ENCODE measurements around the gene MX2.
"Not testable (repeated sequence)": the region's sequence is repeated elsewhere in the genome, so short reads cannot be mapped to it uniquely, and the experiment has no call there.

MX2 gene

GRCh38 chr21:41418393-41418792, 56.6 kb downstream of the MX2 start:
- no peak for DNase-seq (ENCODE audit: low spot score)

DNA sequence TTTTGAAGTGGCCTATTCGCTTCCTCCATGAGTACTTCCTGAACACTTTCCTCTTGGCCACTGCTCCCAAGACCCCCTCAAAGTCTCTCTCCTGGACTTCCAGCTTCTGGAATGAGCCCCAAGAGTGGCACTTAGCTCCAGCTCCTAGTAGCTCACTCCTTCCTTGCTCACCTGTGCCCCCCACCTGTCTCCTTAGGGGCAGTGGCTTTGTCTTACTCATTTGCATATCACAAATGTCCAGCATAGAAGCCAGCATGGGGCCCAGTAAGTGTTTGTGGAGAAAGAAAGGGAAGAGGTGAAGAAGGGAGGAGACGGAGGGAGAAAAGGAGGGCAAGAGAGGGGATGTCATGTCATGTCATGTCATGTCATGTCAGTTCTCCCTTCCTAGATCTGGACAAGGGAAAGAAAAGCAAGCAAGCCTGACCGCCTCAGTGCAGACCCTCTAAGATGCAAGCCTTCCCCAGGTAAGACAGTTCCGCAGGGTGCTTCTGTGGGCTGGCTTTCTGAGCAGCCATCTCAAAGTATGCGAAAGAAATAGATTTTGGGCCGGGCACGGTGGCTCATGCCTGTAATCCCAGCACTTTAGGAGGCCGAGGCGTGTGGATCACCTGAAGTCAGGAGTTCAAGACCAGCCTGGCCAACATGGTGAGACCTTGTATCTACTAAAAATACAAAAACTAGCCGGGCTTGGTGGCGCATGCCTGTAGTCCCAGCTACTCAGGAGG, 57.3 kb downstream of the MX2 start:
- no peak for DNase-seq (ENCODE audit: low spot score)

GRCh38 chr21:41419921-41420862, 58.4 kb downstream of the MX2 start:
- peak; percentile 87 for DNase-seq (ENCODE audit: low spot score)

- not testable (repeated sequence) for DNase-seq (ENCODE audit: low spot score)
Observed at GRCh38 chr21:41420998-41421397, 59.2 kb downstream of the MX2 start.

- no peak for DNase-seq (ENCODE audit: low spot score)
Observed at GRCh38 chr21:41422546-41423304, 60.9 kb downstream of the MX2 start.

- not testable (repeated sequence) for DNase-seq (ENCODE audit: low spot score)
Observed at GRCh38 chr21:41423305-41423636, 61.4 kb downstream of the MX2 start.

DNA sequence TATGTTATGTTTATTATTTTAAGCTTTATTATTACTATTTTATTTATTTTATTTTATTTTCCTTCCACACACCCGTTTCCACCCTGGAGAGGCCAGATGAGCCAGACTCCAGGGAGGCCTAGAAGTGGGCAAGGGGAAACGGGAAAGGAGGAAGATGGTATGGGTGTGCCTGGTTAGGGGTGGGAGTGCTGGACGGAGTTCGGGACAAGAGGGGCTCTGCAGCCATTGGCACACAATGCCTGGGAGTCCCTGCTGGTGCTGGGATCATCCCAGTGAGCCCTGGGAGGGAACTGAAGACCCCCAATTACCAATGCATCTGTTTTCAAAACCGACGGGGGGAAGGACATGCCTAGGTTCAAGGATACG, 63.7 kb downstream of the MX2 start:
- no peak for DNase-seq (ENCODE audit: low spot score)

- DNase-seq (ENCODE audit: low spot score), result peak; percentile 26
Observed at GRCh38 chr21:41425954-41426675, 64.3 kb downstream of the MX2 start, which contains the start of gene MX1. Gene MX1 (plus strand): TSS chr21:41426239. CDS start chr21:41432071, 5,832 bp downstream.

DNA sequence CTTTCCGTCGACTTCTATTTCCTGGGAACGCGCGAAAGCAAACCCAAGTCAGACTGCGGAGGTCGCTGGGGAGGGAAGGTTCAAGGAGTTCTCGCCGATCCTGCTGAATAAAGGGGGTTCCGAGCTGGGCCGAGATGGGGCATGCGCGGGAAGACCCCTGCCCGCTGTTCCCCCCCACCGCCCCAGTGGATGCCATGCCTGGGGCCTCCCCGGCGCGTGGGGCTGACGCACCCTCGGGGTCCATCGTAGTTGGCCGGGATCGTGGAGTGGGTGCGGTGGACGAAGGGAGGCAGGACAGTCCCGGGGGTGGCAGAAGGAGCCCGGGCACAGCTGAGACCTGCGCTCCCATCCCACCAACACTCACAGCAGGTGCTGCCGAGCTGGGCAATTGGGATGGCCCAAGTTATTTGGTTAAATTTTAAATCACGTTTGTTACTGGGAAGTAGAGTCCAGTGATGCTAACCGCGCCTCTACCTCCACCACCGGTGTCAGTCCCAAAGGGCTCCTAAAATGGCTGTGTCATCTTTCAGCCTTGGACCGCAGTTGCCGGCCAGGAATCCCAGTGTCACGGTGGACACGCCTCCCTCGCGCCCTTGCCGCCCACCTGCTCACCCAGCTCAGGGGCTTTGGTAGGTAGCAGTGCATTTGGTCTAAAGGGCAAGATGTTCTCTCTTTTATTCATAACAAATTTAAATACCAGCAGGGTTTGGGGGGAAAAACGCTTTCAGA, 65.0 kb downstream of the MX2 start:
- DNase-seq (ENCODE audit: low spot score), result no peak

GRCh38 chr21:41427556-41427955, 65.7 kb downstream of the MX2 start:
- DNase-seq (ENCODE audit: low spot score), result no peak

- DNase-seq (ENCODE audit: low spot score), result no peak
Observed at GRCh38 chr21:41428311-41428710, 66.5 kb downstream of the MX2 start.

GRCh38 chr21:41428847-41429246, 67.0 kb downstream of the MX2 start:
- DNase-seq (ENCODE audit: low spot score), result no peak

- no peak for DNase-seq (ENCODE audit: low spot score)
Observed at GRCh38 chr21:41429305-41429704, 67.5 kb downstream of the MX2 start.

- DNase-seq (ENCODE audit: low spot score), result no peak
Observed at GRCh38 chr21:41429925-41430491, 68.2 kb downstream of the MX2 start.

GRCh38 chr21:41431788-41432548, 70.1 kb downstream of the MX2 start:
- DNase-seq (ENCODE audit: low spot score), result no peak

- DNase-seq (ENCODE audit: low spot score), result no peak
Observed at GRCh38 chr21:41432562-41433460, 71.0 kb downstream of the MX2 start.

- DNase-seq (ENCODE audit: low spot score), result no peak
Observed at GRCh38 chr21:41433566-41433965, 71.7 kb downstream of the MX2 start.

DNA sequence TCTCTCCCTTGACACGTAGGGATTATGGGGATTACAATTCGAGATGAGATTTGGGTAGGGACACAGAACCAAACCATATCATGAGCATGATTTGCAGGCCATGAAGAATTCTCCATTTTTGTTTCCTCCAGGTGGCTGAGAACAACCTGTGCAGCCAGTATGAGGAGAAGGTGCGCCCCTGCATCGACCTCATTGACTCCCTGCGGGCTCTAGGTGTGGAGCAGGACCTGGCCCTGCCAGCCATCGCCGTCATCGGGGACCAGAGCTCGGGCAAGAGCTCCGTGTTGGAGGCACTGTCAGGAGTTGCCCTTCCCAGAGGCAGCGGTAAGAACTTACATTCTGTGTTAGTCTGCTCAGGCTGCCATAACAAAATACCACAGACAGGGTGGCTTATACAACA, 73.9 kb downstream of the MX2 start:
- no peak for DNase-seq (ENCODE audit: low spot score)

DNA sequence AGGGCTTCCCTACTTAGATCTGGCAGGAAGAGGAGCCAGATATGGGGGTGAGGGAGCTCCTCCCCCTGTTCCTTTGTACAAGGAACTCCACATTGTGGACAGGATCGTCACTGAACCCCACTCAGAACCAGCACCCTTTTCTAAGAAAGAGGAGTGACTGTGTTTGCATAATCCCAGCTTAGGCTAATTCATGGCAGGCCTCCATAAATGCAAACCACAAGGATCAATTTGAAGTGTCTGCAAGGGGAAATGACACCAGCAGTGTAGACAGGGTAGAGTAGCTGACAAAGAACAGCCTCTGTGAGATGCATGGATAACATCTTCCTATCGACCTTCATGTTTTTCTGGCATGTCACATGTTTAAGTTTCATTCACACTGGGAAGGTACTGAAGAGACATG, 75.9 kb downstream of the MX2 start:
- no peak for DNase-seq (ENCODE audit: low spot score)

Measured in AG08395 (cell line).